HUES64 (cell line): ENCODE results near the gene MPV17.
"Not testable (repeated sequence)": the region's sequence is repeated elsewhere in the genome, so short reads cannot be mapped to it uniquely, and the experiment has no call there.

Experiments used
- H3K27ac ChIP-seq: 2 replicates; pipeline ENCODE4 v1.7.0; 2013; ENCODE audit warnings: low read depth, low read length, inconsistent platforms
- H3K27me3 ChIP-seq: 2 replicates; pipeline ENCODE4 v1.6.1; 2013; ENCODE audit warnings: mild to moderate bottlenecking, low read length; ENCODE audit not compliant: insufficient read depth
- H3K36me3 ChIP-seq: 2 replicates; pipeline ENCODE4 v1.6.1; 2013; ENCODE audit warnings: mild to moderate bottlenecking, low read length; ENCODE audit not compliant: insufficient read depth
- H3K4me1 ChIP-seq: 2 replicates; pipeline ENCODE4 v1.6.1; 2013; ENCODE audit warnings: mild to moderate bottlenecking, low read length, moderate library complexity; ENCODE audit not compliant: insufficient read depth
- H3K4me3 ChIP-seq: 2 replicates; pipeline ENCODE4 v1.5.1; 2013; ENCODE audit warnings: mild to moderate bottlenecking, low read length, moderate library complexity
- H3K9ac ChIP-seq: 2 replicates; pipeline ENCODE4 v1.6.1; 2013; ENCODE audit warnings: mild to moderate bottlenecking, low read depth, low read length
- H3K9me3 ChIP-seq: 2 replicates; pipeline ENCODE4 v1.6.1; 2013; ENCODE audit warnings: low read depth, low read length; ENCODE audit not compliant: insufficient read depth
- WGBS: fragments of 150-250, 120-280 bp; methylation state at CpG from one replicate; pipeline ENCODE4 v1.1.7; 2013; ENCODE audit warnings: missing lambda C conversion rate; 5-methylcytosine and 5-hydroxymethylcytosine counted together

The MPV17 gene

DNA sequence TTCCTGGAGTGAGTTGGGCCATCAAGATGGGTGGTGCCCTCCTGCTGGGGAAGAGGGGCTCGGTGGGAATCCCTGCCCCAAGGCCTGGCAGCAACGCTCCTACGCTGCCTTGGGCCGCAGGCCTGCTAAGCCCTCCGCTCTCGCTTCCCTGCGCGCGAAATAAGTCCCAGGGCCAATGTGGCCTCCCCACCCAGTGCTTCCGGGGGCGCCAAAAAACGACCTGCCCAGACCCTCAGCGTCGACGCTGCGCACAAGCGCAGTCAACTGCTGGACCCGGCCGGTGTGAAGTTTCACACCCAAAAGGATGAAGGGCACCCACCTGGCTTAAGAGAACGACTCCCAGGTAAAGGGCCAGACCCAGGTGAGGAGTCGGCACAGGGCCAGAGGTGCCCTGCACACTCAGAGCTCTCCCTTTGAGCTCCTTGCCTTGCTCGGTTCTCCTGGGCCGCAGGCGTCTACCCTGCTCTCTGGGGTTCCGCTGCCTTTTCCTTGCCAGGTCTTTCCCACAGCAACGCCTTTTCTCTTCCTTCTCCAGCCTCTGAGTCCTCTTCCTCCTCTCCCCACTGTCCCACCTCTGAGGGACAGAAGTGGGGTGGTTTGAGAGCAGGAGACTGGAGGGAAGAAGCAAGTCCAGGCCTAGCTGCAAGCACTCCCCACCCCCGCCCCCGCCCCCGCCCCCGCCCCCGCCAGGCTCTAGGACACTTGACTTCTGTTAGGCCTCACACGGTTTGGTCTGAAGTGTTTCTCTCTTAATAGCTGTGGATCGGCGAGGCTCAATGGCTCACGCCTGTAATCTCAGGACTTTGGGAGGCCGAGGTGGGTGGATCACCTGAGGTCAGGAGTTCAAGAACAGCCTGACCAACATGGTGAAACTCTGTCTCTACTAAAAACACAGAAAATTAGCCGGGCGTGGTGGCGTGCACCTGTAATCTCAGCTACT lies 47.4 kb downstream of the MPV17 start, which contains the start of gene DNAJC5G:
DNAJC5G (plus strand) TSS at position 223 of the 940 bp plus-strand sequence. CDS start 1,296 bp downstream, outside the sequence.
- no peak within 1 kb of the TSS for H3K4me3 ChIP-seq
- H3K9me3 ChIP-seq: no peaks in the 10 kb centered on the region
- H3K4me1 ChIP-seq: no peaks in the 10 kb centered on the region
- WGBS: 89% methylated on average over 39 of the region's 39 CpGs
- H3K9ac ChIP-seq: no peak within 1 kb of the TSS
- no peak within 1 kb of the TSS for H3K27ac ChIP-seq
- no peaks in the 10 kb centered on the region for H3K36me3 ChIP-seq
- H3K27me3 ChIP-seq: no peaks in the 10 kb centered on the region

- H3K9ac ChIP-seq, H3K4me1 ChIP-seq, H3K27ac ChIP-seq, H3K36me3 ChIP-seq, H3K9me3 ChIP-seq, H3K27me3 ChIP-seq, H3K4me3 ChIP-seq: not testable (repeated sequence)
- WGBS: 92% methylated on average over 12 of the region's 15 CpGs
Observed at GRCh38 chr2:27272537-27273522, 50.1 kb downstream of the MPV17 start.

DNA sequence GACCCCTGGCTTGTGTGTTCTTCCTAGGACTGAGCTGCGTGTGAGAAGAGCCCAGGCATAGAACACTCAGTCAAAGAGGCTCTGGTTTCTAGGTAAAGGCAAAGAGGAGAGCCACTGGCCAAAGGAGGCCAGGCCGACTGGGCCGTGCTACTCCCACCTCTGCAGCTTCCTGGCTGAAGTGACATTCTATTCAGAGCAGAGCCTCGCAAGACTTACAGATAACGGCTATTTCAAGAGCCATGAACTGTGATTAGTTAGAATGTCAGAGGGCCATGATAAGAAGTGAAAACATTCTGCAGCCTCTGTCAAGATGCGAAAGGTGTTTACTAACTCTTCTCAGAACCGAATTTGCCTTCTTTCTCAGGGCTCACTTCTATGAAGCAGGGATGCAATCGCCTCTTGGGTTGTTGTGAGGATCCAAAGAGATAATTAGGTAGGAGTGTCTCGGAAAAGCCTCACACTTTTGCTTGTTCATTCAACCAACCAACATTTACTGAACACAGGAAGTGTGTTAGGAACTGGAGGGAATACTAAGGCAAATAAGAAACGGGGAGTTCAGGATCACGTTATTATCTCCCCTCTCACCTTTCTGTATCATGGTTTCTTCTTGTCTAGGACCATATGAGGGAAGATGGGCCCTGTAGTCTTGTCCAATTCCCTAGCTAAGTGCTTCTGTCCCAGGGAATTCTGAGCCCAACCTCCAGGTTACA lies 51.1 kb downstream of the MPV17 start:
- Histone ChIP-seq H3K36me3 (no peaks in the 10 kb centered on the region), H3K9ac (no peak overlapping the region), H3K4me1 (no peaks in the 10 kb centered on the region), H3K4me3 (no peak overlapping the region), H3K27me3 (peaks cover 15% of the 10 kb centered on the region), H3K9me3 (no peaks in the 10 kb centered on the region), H3K27ac (no peak overlapping the region)
- WGBS: 70% methylated on average over 7 of the region's 11 CpGs

GRCh38 chr2:27270670-27271069 lies 52.2 kb downstream of the MPV17 start:
- Histone ChIP-seq H3K36me3 (no peaks in the 10 kb centered on the region), H3K27ac (no peak overlapping the region), H3K4me3 (no peak overlapping the region), H3K9me3 (no peaks in the 10 kb centered on the region), H3K27me3 (peaks cover 26% of the 10 kb centered on the region), H3K4me1 (no peaks in the 10 kb centered on the region), H3K9ac (no peak overlapping the region)
- 91% methylated on average over 2 of the region's 2 CpGs for WGBS

DNA sequence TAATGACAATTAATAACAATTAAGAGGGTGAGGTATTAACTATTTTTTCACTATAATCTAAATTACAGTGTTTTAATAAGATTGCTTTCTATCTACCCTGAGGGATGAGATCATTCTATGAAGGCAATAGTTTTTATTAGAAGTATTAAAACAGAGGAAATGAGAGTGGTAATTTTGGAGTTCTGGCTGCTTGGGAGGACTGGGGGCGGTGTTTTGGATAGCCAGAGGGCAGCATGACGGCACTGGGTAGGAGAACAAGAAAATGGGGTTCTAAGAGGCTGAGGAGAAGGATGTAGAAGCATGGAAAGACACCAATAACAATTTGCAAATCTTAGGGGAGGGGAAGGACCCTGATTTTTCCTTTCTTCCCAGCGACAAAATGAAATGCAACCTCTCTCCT lies 52.8 kb downstream of the MPV17 start:
- H3K36me3 ChIP-seq: no peaks in the 10 kb centered on the region
- peaks cover 32% of the 10 kb centered on the region for H3K27me3 ChIP-seq
- no peaks in the 10 kb centered on the region for H3K4me1 ChIP-seq
- no peak overlapping the region for H3K9ac ChIP-seq
- no peak overlapping the region for H3K27ac ChIP-seq
- H3K4me3 ChIP-seq: no peak overlapping the region
- 85% methylated on average over 2 of the region's 3 CpGs for WGBS
- H3K9me3 ChIP-seq: no peaks in the 10 kb centered on the region

- not testable (repeated sequence) for H3K27ac ChIP-seq, H3K9ac ChIP-seq, H3K9me3 ChIP-seq, H3K4me1 ChIP-seq, H3K36me3 ChIP-seq, H3K4me3 ChIP-seq
- 94% methylated on average over 13 of the region's 13 CpGs for WGBS
- H3K27me3 ChIP-seq: peaks cover 50% of the 10 kb centered on the region
Observed at GRCh38 chr2:27268296-27268695, 54.6 kb downstream of the MPV17 start.

DNA sequence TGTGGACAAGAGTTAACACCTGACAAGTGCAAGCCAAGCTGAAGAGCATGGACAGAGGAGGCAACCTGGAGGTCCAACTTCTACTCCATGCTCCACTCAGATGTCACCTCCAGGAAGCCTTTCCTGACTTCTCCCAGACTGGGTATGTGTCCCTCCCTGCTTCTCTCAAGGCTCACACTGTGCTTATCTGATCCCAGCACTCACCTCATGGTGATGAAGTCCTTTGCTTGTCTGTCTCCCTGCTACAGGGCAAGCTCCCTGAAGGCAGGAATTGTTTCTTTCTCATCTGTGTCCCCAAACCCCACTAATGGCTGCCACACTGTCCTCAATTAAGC lies 57.4 kb downstream of the MPV17 start:
- Histone ChIP-seq H3K4me3 (no peak overlapping the region), H3K9ac (no peak overlapping the region; the same call in 1 of the 2 replicates), H3K9me3 (no peaks in the 10 kb centered on the region), H3K27ac (no peak overlapping the region), H3K36me3 (no peaks in the 10 kb centered on the region), H3K4me1 (peaks cover 13% of the 10 kb centered on the region), H3K27me3 (peaks cover 78% of the 10 kb centered on the region)

DNA sequence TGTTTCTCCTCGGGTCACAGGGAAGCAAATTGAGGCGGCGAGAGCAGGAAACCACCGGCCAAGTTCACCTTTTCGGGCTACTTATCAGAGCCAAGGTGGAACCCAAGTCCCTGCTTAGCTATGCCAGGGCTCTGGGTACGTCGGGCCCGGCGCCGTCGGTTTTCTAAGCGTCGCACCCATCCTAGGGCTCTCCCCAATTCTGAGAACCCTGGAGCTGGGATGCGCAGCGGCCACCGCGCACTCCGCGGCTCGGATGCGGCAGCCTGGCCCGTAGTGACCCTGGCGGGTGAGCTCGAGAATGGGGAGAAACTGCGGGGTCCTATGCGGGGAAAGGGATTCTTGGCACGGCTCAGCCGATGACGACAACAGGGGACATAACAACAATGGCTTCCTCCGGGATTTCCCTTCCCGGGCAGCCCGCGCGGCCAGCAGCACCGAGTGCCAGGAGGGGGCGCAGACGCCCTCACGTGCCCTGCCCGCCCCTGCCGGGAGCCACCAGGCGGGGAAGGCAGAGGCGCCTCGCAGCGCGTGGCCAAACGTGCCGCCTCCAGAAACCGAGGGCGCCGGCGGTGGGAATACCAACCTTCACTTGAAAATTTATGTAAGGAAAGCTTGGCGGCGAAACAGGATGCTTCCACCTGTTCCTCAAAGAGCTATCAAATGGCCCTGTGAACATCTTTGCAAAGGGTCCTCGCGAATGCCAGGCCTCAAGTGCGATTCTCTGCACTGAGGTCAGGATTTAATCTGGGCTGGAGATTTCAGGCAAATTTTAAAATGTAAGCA lies 58.0 kb downstream of the MPV17 start:
- peaks cover 80% of the 10 kb centered on the region for H3K27me3 ChIP-seq
- 5% methylated on average over 56 of the region's 56 CpGs for WGBS
- no peaks in the 10 kb centered on the region for H3K9me3 ChIP-seq
- H3K4me3 ChIP-seq: peak overlapping the region; percentile 72
- no peaks in the 10 kb centered on the region for H3K36me3 ChIP-seq
- peaks cover 13% of the 10 kb centered on the region for H3K4me1 ChIP-seq
- H3K27ac ChIP-seq: no peak overlapping the region
- H3K9ac ChIP-seq: peak overlapping the region; percentile 67

DNA sequence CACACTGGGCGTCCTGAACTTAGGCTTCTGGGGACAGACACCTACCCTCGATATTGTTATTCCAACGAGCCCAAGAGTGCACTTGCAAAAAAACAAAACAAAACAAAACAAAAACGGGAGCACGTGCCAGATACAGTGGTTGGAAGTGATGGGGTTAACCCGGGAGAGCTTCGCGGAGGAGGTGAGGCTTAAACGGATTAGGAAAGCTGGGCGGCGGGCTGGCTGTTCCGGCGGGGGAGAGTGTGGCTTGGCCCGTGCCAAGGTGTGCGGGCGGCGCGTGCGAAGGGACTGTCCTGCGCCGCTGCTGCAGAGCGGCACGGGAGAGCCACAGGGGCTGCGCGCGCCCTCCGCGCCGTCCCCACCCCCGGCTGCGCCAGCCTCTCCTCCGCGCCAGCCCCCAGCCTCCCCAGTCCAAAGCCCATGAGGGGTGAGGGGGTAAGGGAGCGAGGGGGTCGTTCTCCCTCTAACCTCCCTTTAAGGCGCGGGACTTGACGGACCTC lies 58.6 kb downstream of the MPV17 start:
- Histone ChIP-seq H3K9me3 (no peaks in the 10 kb centered on the region), H3K27me3 (peaks cover 85% of the 10 kb centered on the region), H3K4me3 (peak overlapping the region; percentile 72), H3K4me1 (peaks cover 13% of the 10 kb centered on the region), H3K36me3 (no peaks in the 10 kb centered on the region), H3K27ac (no peak overlapping the region), H3K9ac (peak overlapping the region; percentile 67; the same call in 1 of the 2 replicates)
- 1% methylated on average over 32 of the region's 38 CpGs for WGBS
